ENCODE results near the gene PCDHGB3.

The PCDHGB3 gene

GRCh38 chr5:141421489-141421855 lies 51.4 kb downstream of the PCDHGB3 start:
- no peak for DNase-seq

Data from right hindlimb (tissue), 1 donor.